GM23338 (cell line): ENCODE measurements around the gene NUMB. TPM values are rescaled to one million over a fixed set of nuclear protein-coding genes. Genes with fewer than 3 reads are reported as not detected.
"Not testable (repeated sequence)": the region's sequence is repeated elsewhere in the genome, so short reads cannot be mapped to it uniquely, and the experiment has no call there.

ENCODE experiments used
- ATAC-seq: fragments of 200-7000 bp; cut with Tn5 transposase; 3 replicates; pipeline ENCODE4 v1.9.1; 2020
- DNase-seq: peaks from one replicate; pipeline ENCODE4 v3.0.0-alpha.2; 2015; ENCODE audit warnings: low spot score
- H2AFZ ChIP-seq: fragments of 200-600 bp; sonication (generic); 2 replicates; pipeline ENCODE4 v1.8.0; 2016; ENCODE audit warnings: antibody characterized with exemption, mild to moderate bottlenecking, moderate library complexity
- H3F3A ChIP-seq: fragments of 200-600 bp; sonication (generic); replicated peaks from 2 replicates; pipeline ENCODE4 v1.8.0; 2017; ENCODE audit warnings: antibody characterized with exemption, mixed run types, low read depth
- H3K27ac ChIP-seq: fragments of 200-600 bp; sonication (generic); 2 replicates; pipeline ENCODE4 v1.6.1; 2016; ENCODE audit warnings: low read depth
- H3K27me3 ChIP-seq: fragments of 200-600 bp; sonication (generic); 2 replicates; pipeline ENCODE4 v1.8.0; 2016; ENCODE audit warnings: mild to moderate bottlenecking, mixed run types, moderate library complexity; ENCODE audit not compliant: insufficient read depth
- H3K36me3 ChIP-seq: fragments of 200-600 bp; sonication (generic); 2 replicates; pipeline ENCODE4 v1.8.0; 2016; ENCODE audit warnings: mild to moderate bottlenecking; ENCODE audit not compliant: insufficient read depth
- H3K4me1 ChIP-seq: fragments of 200-600 bp; sonication (generic); 2 replicates; pipeline ENCODE4 v1.8.0; 2016; ENCODE audit warnings: mild to moderate bottlenecking, moderate library complexity; ENCODE audit not compliant: insufficient read depth
- H3K4me2 ChIP-seq: fragments of 200-600 bp; sonication (generic); 2 replicates; pipeline ENCODE4 v1.7.1; 2017; ENCODE audit warnings: mixed run types
- H3K4me3 ChIP-seq: fragments of 200-600 bp; sonication (generic); 2 replicates; pipeline ENCODE4 v1.6.1; 2016; ENCODE audit warnings: mixed run types
- H3K79me2 ChIP-seq: fragments of 200-600 bp; sonication (generic); replicated peaks from 2 replicates; pipeline ENCODE4 v1.8.0; 2017; ENCODE audit warnings: mild to moderate bottlenecking; ENCODE audit not compliant: insufficient read depth
- H3K9me2 ChIP-seq: fragments of 200-600 bp; sonication (generic); 2 replicates; pipeline ENCODE4 v1.8.0; 2017; ENCODE audit not compliant: insufficient read depth
- H4K20me1 ChIP-seq: fragments of 200-600 bp; sonication (generic); replicated peaks from 2 replicates; pipeline ENCODE4 v1.8.0; 2017; ENCODE audit warnings: mild to moderate bottlenecking; ENCODE audit not compliant: insufficient read depth
- H3K27ac Mint-ChIP-seq: 2 replicates; pipeline ENCODE4 v1.8.0; 2020; ENCODE audit warnings: inconsistent platforms, mild to moderate bottlenecking, moderate library complexity, mixed read lengths
- H3K27me3 Mint-ChIP-seq: 3 replicates; pipeline ENCODE4 v1.8.0; 2022; ENCODE audit warnings: low read depth, mild to moderate bottlenecking, moderate library complexity, mixed read lengths, inconsistent platforms; ENCODE audit not compliant: insufficient read depth, poor library complexity
- H3K36me3 Mint-ChIP-seq: 3 replicates; pipeline ENCODE4 v1.8.0; 2021; ENCODE audit warnings: low read depth, mild to moderate bottlenecking, inconsistent platforms, moderate library complexity, mixed read lengths
- H3K4me1 Mint-ChIP-seq: 3 replicates; pipeline ENCODE4 v1.8.0; 2020; ENCODE audit warnings: mild to moderate bottlenecking, inconsistent platforms, mixed read lengths
- H3K4me3 Mint-ChIP-seq: 3 replicates; pipeline ENCODE4 v1.8.0; 2021; ENCODE audit warnings: moderate library complexity, mild to moderate bottlenecking, inconsistent platforms, mixed read lengths
- H3K9me3 Mint-ChIP-seq: 3 replicates; pipeline ENCODE4 v1.8.0; 2020; ENCODE audit warnings: moderate library complexity, mild to moderate bottlenecking, inconsistent platforms, mixed read lengths
- EZH2 ChIP-seq: fragments of 200-600 bp; sonication (generic); IDR thresholded peaks from one replicate; pipeline ENCODE4 v1.8.0; 2017; ENCODE audit warnings: antibody characterized with exemption, mild to moderate bottlenecking, low read depth; ENCODE audit not compliant: unreplicated experiment
- EZH2phosphoT487 ChIP-seq: fragments of 200-600 bp; sonication (generic); IDR thresholded peaks from one replicate; pipeline ENCODE4 v1.8.1; 2018; ENCODE audit warnings: antibody characterized with exemption; ENCODE audit not compliant: unreplicated experiment
- JUNB ChIP-seq: IDR thresholded peaks from one replicate; pipeline ENCODE4 v1.6.1; 2016; ENCODE audit warnings: antibody characterized with exemption; ENCODE audit not compliant: unreplicated experiment
- STAT1 ChIP-seq: IDR thresholded peaks from one replicate; pipeline ENCODE4 v1.6.1; 2016; ENCODE audit warnings: antibody characterized with exemption; ENCODE audit not compliant: unreplicated experiment
- polyA plus RNA-seq: library from polyadenylated mRNA; unstranded; fragments of >200 nt; fragmentation: Nextera tagmentation; extraction: Ambion mirVana; gene quantifications from 2 replicates; pipeline ENCODE4 v1.2.1, GENCODE V29; 2016
- total RNA-seq: library from RNA; depleted of rRNA; stranded (reverse); fragments of >200 nt; shearing (Covaris generic); gene quantifications from 2 replicates; pipeline ENCODE4 v1.2.3, GENCODE V29; 2014
- TF ChIP-seq, protein P1 (sequence below): IDR thresholded peaks from one replicate; pipeline ENCODE4 v1.6.1; 2018; ENCODE audit warnings: antibody characterized with exemption; ENCODE audit not compliant: unreplicated experiment
- TF ChIP-seq, protein P2 (sequence below): fragments of 250-450 bp; sonication (Bioruptor Pico); IDR thresholded peaks from 2 replicates; pipeline ENCODE4 v1.5.0; 2020; ENCODE audit warnings: mild to moderate bottlenecking, moderate library complexity

Gene NUMB
- total and polyA plus RNA-seq, 2 experiments from 2014 or later = 32.1 to 36.7 TPM

DNA sequence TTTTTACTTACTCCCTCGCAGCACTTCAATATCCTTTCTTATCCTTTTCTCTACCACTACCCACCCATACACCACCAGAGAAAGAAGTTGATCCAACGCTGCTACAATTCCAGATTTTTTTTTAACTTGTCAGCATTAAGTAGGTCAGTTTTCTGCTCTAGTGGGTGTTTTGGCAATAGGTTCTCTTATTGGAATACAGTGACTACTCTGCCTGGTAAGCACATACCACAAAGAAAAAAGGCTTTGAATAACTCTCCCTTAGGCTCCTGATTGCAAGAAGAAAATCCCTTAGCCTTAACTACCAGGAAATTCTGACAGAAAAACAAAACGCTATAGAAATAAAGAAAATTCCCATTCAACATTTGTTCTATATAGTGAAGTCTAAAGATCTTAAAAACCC, 72.0 kb downstream of the NUMB start (continued):
- TF ChIP-seq, protein P1, sequence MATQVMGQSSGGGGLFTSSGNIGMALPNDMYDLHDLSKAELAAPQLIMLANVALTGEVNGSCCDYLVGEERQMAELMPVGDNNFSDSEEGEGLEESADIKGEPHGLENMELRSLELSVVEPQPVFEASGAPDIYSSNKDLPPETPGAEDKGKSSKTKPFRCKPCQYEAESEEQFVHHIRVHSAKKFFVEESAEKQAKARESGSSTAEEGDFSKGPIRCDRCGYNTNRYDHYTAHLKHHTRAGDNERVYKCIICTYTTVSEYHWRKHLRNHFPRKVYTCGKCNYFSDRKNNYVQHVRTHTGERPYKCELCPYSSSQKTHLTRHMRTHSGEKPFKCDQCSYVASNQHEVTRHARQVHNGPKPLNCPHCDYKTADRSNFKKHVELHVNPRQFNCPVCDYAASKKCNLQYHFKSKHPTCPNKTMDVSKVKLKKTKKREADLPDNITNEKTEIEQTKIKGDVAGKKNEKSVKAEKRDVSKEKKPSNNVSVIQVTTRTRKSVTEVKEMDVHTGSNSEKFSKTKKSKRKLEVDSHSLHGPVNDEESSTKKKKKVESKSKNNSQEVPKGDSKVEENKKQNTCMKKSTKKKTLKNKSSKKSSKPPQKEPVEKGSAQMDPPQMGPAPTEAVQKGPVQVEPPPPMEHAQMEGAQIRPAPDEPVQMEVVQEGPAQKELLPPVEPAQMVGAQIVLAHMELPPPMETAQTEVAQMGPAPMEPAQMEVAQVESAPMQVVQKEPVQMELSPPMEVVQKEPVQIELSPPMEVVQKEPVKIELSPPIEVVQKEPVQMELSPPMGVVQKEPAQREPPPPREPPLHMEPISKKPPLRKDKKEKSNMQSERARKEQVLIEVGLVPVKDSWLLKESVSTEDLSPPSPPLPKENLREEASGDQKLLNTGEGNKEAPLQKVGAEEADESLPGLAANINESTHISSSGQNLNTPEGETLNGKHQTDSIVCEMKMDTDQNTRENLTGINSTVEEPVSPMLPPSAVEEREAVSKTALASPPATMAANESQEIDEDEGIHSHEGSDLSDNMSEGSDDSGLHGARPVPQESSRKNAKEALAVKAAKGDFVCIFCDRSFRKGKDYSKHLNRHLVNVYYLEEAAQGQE = no peak

- peaks cover 19% of the 10 kb centered on the region for H3K79me2 ChIP-seq
- H3K9me3 Mint-ChIP-seq = peaks cover 10% of the 10 kb centered on the region
- H3K36me3 ChIP-seq, H3K9me2 ChIP-seq, DNase-seq, H3K4me1 ChIP-seq, H2AFZ ChIP-seq, ATAC-seq, H3F3A ChIP-seq, H4K20me1 ChIP-seq, H3K27me3 Mint-ChIP-seq, H3K4me1 Mint-ChIP-seq, H3K27me3 ChIP-seq, H3K4me3 Mint-ChIP-seq, H3K4me3 ChIP-seq, H3K27ac Mint-ChIP-seq, H3K27ac ChIP-seq, H3K4me2 ChIP-seq: not testable (repeated sequence)
- H3K36me3 Mint-ChIP-seq = peaks cover 11% of the 10 kb centered on the region; the same call in 2 of the 3 replicates
These were observed 73.3 kb downstream of the NUMB start for GRCh38 chr14:73385021-73385420.

GRCh38 chr14:73383356-73383755, 75.0 kb downstream of the NUMB start:
- no peaks in the 10 kb centered on the region for H3K27me3 ChIP-seq
- Mint-ChIP-seq H3K4me3 (no peak overlapping the region), H3K27ac (no peak overlapping the region), H3K36me3 (peaks cover 11% of the 10 kb centered on the region; the same call in 2 of the 3 replicates), H3K9me3 (peaks cover 10% of the 10 kb centered on the region), H3K4me1 (peaks cover 3% of the 10 kb centered on the region; the same call in 2 of the 3 replicates), H3K27me3 (peaks cover 6% of the 10 kb centered on the region)
- H3F3A ChIP-seq = no peaks in the 10 kb centered on the region
- peaks cover 10% of the 10 kb centered on the region; the same call in 1 of the 2 replicates for H4K20me1 ChIP-seq
- ATAC-seq = no peak
- no peaks in the 10 kb centered on the region for H3K36me3 ChIP-seq
- H3K4me2 ChIP-seq = no peak overlapping the region
- DNase-seq = no peak
- H3K27ac ChIP-seq = no peak overlapping the region
- peaks cover 9% of the 10 kb centered on the region; the same call in 1 of the 2 replicates for H3K79me2 ChIP-seq
- H3K9me2 ChIP-seq = no peaks in the 10 kb centered on the region
- no peak overlapping the region for H2AFZ ChIP-seq
- H3K4me3 ChIP-seq = no peak overlapping the region
- no peaks in the 10 kb centered on the region for H3K4me1 ChIP-seq
- TF ChIP-seq, protein P1 = no peak
- TF ChIP-seq STAT1 (no peak), EZH2 (no peak), EZH2phosphoT487 (no peak), JUNB (no peak)
- TF ChIP-seq, protein P2, sequence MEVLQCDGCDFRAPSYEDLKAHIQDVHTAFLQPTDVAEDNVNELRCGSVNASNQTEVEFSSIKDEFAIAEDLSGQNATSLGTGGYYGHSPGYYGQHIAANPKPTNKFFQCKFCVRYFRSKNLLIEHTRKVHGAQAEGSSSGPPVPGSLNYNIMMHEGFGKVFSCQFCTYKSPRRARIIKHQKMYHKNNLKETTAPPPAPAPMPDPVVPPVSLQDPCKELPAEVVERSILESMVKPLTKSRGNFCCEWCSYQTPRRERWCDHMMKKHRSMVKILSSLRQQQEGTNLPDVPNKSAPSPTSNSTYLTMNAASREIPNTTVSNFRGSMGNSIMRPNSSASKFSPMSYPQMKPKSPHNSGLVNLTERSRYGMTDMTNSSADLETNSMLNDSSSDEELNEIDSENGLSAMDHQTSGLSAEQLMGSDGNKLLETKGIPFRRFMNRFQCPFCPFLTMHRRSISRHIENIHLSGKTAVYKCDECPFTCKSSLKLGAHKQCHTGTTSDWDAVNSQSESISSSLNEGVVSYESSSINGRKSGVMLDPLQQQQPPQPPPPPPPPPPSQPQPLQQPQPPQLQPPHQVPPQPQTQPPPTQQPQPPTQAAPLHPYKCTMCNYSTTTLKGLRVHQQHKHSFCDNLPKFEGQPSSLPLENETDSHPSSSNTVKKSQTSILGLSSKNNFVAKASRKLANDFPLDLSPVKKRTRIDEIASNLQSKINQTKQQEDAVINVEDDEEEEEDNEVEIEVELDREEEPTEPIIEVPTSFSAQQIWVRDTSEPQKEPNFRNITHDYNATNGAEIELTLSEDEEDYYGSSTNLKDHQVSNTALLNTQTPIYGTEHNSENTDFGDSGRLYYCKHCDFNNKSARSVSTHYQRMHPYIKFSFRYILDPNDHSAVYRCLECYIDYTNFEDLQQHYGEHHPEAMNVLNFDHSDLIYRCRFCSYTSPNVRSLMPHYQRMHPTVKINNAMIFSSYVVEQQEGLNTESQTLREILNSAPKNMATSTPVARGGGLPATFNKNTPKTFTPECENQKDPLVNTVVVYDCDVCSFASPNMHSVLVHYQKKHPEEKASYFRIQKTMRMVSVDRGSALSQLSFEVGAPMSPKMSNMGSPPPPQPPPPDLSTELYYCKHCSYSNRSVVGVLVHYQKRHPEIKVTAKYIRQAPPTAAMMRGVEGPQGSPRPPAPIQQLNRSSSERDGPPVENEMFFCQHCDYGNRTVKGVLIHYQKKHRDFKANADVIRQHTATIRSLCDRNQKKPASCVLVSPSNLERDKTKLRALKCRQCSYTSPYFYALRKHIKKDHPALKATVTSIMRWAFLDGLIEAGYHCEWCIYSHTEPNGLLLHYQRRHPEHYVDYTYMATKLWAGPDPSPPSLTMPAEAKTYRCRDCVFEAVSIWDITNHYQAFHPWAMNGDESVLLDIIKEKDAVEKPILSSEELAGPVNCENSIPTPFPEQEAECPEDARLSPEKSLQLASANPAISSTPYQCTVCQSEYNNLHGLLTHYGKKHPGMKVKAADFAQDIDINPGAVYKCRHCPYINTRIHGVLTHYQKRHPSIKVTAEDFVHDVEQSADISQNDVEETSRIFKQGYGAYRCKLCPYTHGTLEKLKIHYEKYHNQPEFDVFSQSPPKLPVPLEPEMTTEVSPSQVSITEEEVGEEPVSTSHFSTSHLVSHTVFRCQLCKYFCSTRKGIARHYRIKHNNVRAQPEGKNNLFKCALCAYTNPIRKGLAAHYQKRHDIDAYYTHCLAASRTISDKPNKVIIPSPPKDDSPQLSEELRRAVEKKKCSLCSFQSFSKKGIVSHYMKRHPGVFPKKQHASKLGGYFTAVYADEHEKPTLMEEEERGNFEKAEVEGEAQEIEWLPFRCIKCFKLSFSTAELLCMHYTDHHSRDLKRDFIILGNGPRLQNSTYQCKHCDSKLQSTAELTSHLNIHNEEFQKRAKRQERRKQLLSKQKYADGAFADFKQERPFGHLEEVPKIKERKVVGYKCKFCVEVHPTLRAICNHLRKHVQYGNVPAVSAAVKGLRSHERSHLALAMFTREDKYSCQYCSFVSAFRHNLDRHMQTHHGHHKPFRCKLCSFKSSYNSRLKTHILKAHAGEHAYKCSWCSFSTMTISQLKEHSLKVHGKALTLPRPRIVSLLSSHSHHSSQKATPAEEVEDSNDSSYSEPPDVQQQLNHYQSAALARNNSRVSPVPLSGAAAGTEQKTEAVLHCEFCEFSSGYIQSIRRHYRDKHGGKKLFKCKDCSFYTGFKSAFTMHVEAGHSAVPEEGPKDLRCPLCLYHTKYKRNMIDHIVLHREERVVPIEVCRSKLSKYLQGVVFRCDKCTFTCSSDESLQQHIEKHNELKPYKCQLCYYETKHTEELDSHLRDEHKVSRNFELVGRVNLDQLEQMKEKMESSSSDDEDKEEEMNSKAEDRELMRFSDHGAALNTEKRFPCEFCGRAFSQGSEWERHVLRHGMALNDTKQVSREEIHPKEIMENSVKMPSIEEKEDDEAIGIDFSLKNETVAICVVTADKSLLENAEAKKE (CRISPR knock-in tag) = no peak
